BJ (cell line): ENCODE results near the gene KRT25. TPM values are rescaled to one million over a fixed set of nuclear protein-coding genes. Genes with fewer than 3 reads are reported as not detected.

Experiments used
- CTCF ChIA-PET: fragments of 350-600 bp; formaldehyde crosslinking; extraction: SDS; loops from one replicate; lab custom pipeline; 2021; ENCODE audit warnings: antibody characterized with exemption, inconsistent platforms; lab: Yijun Ruan, JAX
- POLR2A ChIA-PET: fragments of 300-600 bp; sonication (Branson Sonifier 250); formaldehyde crosslinking; extraction: SDS; loops from one replicate; lab custom pipeline; 2021; ENCODE audit warnings: antibody characterized with exemption; lab: Charles Lee
- DNase-seq: peaks from one replicate; pipeline ENCODE4 v3.0.0-alpha.2; 2011; ENCODE audit warnings: low read depth
- H3K27me3 ChIP-seq: 2 replicates; pipeline ENCODE4 v1.6.0; 2011; ENCODE audit warnings: low read length; ENCODE audit not compliant: control insufficient read depth, insufficient read depth
- H3K36me3 ChIP-seq: 2 replicates; pipeline ENCODE4 v1.5.1; 2011; ENCODE audit warnings: low read length; ENCODE audit not compliant: control insufficient read depth, insufficient read depth
- H3K4me3 ChIP-seq: 2 replicates; pipeline ENCODE4 v1.5.1; 2011; ENCODE audit warnings: low read depth, mild to moderate bottlenecking, control low read depth, low read length
- CTCF ChIP-seq: IDR thresholded peaks from 2 replicates; pipeline ENCODE4 v1.5.1; 2011; ENCODE audit warnings: low read depth, mild to moderate bottlenecking, control low read depth, inconsistent platforms, low read length, moderate library complexity; ENCODE audit not compliant: insufficient read depth
- polyA minus RNA-seq: library from RNA; depleted of rRNA, polyadenylated mRNA; stranded (reverse); fragments of >200 nt; gene quantifications from 2 replicates; pipeline ENCODE4 v1.2.3, GENCODE V29; 2011; rRNA and poly(A)+ RNA removed
- polyA plus RNA-seq: library from polyadenylated mRNA; depleted of rRNA; stranded (reverse); fragments of >200 nt; gene quantifications from 2 replicates; pipeline ENCODE4 v1.2.3, GENCODE V29; 2011; rRNA removed

KRT25 gene, protein sequence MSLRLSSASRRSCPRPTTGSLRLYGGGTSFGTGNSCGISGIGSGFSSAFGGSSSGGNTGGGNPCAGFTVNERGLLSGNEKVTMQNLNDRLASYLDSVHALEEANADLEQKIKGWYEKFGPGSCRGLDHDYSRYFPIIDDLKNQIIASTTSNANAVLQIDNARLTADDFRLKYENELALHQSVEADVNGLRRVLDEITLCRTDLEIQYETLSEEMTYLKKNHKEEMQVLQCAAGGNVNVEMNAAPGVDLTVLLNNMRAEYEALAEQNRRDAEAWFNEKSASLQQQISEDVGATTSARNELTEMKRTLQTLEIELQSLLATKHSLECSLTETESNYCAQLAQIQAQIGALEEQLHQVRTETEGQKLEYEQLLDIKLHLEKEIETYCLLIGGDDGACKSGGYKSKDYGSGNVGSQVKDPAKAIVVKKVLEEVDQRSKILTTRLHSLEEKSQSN
- polyA plus RNA-seq (not detected in 2 replicates), polyA minus RNA-seq (not detected in 2 replicates)

DNA sequence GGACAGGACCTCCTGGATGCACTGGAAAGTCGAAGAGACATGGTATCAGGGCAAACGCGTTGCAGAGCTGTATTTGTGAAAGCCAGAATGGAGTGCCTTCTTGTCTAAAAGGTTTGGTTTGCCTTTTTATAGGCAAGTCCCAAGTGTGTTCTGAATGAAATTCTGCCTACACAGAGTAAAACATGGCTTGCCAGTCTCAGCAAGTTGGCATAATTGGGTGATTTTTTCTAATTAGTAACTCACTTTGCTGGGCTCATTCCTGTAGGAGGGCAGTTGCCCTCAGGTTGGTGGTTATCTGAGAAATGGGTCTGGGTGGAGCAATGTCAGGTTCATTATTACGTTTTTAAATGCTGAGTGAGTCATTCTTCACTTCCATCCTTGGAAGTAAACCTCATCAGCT is at the start of gene KRT25:
Gene KRT25, minus strand, starts transcription at position 101 of the 400 bp plus-strand sequence. Its CDS starts 60 bp downstream, at position 41.
- POLR2A ChIA-PET: no interaction called here
- TF ChIP-seq CTCF: no peak
- DNase-seq: no peak
- CTCF ChIA-PET: no interaction called here
- peaks cover 8% of the 10 kb centered on the region for H3K27me3 ChIP-seq
- no peak within 1 kb of the TSS for H3K4me3 ChIP-seq
- H3K36me3 ChIP-seq: no peaks in the 10 kb centered on the region

DNA sequence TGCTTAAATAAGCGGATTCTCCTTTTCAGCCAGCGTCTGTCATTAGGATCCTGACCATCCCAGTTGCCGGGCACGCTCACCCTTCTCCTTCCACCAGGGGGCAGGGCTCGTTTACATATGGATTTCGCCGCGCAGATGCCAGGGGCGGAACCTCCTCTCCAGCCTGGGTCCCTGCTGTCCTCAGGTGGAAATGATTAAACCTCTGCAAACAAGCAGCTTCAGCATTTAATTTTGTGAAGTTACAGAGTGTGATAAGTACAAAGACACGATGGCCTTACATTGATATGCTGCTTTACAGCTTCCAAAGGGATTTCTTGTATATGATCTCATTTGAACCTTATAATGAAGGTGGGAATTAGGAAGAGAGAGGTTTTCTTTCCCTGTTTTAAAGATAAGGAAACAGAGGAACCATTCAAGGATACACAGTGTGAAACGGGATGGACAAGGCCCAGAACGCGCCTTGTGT is 48.5 kb upstream of the KRT25 start:
- peak; percentile 90 for TF ChIP-seq CTCF
- DNase-seq: no peak
- no peaks in the 10 kb centered on the region for H3K36me3 ChIP-seq
- H3K4me3 ChIP-seq: no peak overlapping the region
- peaks cover 11% of the 10 kb centered on the region for H3K27me3 ChIP-seq
- POLR2A ChIA-PET: no interaction called here
- CTCF ChIA-PET: interaction anchor here (0.6 to 7.0 kb wide), 16 partner anchors 11 to 885 kb away, joined by 3 to 103 read pairs (median 4); partner anchors contain the start of genes EIF1 and KRT26

- DNase-seq: no peak
- ChIA-PET CTCF (interaction anchor here (2.2 to 7.0 kb wide), 2 partner anchors 861 to 862 kb away, joined by 8 to 103 read pairs; no protein-coding TSS in a partner anchor), POLR2A (no interaction called here)
- H3K36me3 ChIP-seq: no peaks in the 10 kb centered on the region
- no peak overlapping the region for H3K4me3 ChIP-seq
- no peak for TF ChIP-seq CTCF
- H3K27me3 ChIP-seq: peaks cover 18% of the 10 kb centered on the region
These were observed 46.0 kb upstream of the KRT25 start for GRCh38 chr17:40801157-40801556.

GRCh38 chr17:40800381-40800780 is 45.2 kb upstream of the KRT25 start:
- ChIA-PET CTCF (interaction anchor here (2.2 kb wide), 1 partner anchor 863 kb away, joined by 8 read pairs; no protein-coding TSS in a partner anchor), POLR2A (no interaction called here)
- H3K27me3 ChIP-seq: peaks cover 18% of the 10 kb centered on the region
- no peak for TF ChIP-seq CTCF
- no peaks in the 10 kb centered on the region for H3K36me3 ChIP-seq
- no peak overlapping the region for H3K4me3 ChIP-seq
- DNase-seq: no peak

DNA sequence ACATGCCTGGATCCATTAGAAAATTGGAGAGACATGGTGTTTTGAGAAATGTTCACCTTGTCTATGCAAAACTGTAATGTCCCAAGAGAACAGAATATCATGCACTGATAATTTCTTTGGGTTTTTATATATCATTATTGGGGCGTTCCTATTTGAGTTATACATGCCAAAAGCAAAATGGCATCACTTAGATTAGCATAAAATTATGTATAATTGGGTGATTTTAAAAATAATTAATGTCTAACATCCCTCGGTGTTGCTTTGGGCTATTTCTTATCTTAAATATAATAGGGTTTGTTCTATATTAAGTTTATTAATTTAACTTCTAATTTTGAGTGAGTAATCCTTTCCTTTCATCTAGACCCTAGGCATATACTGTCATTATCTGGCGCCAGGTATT is 44.7 kb upstream of the KRT25 start, which contains the start of gene KRT28:
Gene KRT28, minus strand, starts transcription at position 101 of the 400 bp plus-strand sequence. Its CDS starts 66 bp downstream, at position 35.
- Histone ChIP-seq H3K4me3 (no peak within 1 kb of the TSS), H3K36me3 (no peaks in the 10 kb centered on the region), H3K27me3 (peaks cover 21% of the 10 kb centered on the region)
- no peak for DNase-seq
- TF ChIP-seq CTCF: no peak
- POLR2A ChIA-PET: no interaction called here
- CTCF ChIA-PET: interaction anchor here (2.2 kb wide), 1 partner anchor 863 kb away, joined by 8 read pairs; no protein-coding TSS in a partner anchor
